Activated CD4-positive, alpha-beta T cell treated with anti-CD3 and anti-CD28 coated beads, Interleukin-2, amount 50 U/mL, for 24 hours (primary cell): ENCODE results near the gene JMJD8.
"Not testable (repeated sequence)": the region's sequence is repeated elsewhere in the genome, so short reads cannot be mapped to it uniquely, and the experiment has no call there.

Experiments
- DNase-seq, 2 donors: peaks; one replicate each; pipeline ENCODE4 v3.0.0-alpha.2; 2020; ENCODE audit warnings: low read depth in 1 of 2, low spot score in 1 of 2

JMJD8 gene

DNA sequence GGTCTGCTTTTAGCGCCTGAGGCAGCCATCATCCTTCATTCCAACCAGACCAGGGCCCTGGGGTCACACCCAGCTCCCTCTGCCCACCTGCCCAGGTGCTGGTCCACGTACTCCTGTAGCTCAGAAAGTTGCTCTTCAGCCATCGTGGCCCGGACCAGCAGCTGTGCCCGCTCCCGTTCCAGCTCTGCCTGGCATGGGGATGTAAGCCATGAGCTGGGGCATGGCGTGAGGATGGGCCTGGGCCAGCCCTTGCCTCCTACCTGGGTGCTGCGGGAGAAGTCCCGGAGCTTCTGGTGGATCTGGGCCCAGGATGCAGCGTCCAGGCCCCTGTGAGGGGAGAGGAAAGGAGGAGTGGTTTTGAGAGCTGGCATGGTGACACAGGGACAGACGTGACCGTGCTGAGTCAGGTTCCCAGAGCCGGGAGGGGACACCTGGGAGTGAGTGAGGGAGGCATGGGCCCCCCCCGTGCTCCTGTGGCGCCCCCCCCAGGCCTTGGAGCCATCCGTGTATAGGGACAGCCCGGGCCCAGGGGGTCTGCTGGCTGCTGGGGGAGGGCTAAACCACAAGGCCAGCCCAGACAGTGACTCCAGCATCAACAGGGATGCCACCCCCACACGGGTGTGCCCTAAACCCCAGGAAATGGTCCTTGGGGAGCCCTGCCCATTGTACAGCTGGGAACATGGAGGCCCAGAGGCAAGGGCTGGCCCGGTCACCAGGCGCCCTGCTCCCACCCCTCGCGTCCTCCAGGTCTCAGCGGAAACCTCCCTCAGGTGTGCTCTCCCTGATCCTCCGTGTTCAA, 38.9 kb upstream of the JMJD8 start:
- no peak for DNase-seq

DNA sequence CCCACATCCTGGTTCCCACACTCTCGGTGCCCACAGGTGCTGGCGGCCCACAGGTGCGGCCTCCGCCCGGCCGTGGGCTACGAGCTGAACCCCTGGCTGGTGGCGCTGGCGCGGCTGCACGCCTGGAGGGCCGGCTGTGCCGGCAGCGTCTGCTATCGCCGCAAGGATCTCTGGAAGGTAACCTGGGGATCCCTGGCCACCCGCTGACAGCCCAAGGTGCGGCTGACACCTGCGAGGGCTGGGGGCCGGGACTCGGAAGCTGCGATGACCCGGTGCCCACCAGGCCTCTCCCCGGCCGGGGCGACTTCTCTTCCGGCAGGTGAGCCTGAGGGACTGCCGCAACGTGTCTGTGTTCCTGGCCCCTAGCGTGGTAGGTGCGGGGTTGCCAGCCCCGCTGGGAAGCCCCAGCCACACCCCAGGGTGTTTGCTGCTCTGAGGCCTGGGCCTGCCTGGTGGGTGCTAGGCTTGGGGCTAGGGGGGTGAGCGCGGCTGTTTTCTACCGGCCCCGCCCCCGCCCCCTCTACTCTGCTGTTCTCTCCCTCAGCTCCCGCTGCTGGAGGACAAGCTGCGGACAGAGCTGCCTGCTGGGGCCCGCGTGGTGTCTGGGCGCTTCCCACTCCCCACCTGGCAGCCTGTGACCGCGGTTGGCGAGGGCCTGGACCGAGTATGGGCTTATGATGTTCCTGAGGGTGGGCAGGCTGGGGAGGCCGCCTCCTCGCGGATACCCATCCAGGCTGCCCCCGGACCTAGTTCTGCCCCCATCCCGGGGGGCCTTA, 37.8 kb upstream of the JMJD8 start:
- DNase-seq, result no peak

DNA sequence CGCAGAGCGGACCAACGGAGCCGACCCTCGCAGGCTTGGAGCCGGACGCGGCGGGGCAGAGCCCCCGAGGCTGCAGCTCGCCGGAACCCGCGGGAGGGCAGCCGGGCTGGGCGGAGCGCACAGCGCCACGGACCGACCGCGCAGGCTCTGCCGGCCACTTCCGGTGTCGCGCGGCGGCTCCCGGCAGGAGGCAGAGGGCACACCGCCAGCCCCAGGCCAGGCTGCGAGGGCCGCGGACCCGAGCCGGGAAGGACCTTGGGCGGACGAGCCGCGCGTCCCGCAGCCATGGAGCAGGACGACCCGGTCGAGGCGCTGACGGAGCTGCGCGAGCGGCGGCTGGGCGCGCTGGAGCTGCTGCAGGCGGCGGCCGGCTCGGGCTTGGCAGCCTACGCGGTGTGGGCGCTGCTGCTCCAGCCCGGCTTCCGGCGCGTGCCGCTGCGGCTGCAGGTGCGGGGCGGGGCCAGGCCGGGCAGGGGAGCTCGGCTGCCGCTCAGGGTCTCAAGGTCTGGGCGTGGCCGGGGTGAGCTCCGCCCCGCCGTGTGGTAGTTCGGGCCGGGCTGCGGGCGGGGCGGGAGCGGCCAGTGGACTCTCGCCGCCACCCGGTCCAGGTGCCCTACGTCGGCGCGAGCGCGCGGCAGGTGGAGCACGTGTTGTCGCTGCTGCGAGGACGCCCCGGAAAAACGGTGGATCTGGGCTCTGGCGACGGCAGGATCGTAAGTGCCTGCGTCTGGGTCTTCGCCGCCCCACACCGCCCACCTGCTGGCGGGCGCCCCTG, 37.0 kb upstream of the JMJD8 start, which contains the start of gene ANTKMT:
ANTKMT (plus strand) TSS at position 157 of the 775 bp plus-strand sequence; CDS start at position 286, 129 bp downstream.
- DNase-seq, result peak in 1 of 2 donors; percentile 58

DNA sequence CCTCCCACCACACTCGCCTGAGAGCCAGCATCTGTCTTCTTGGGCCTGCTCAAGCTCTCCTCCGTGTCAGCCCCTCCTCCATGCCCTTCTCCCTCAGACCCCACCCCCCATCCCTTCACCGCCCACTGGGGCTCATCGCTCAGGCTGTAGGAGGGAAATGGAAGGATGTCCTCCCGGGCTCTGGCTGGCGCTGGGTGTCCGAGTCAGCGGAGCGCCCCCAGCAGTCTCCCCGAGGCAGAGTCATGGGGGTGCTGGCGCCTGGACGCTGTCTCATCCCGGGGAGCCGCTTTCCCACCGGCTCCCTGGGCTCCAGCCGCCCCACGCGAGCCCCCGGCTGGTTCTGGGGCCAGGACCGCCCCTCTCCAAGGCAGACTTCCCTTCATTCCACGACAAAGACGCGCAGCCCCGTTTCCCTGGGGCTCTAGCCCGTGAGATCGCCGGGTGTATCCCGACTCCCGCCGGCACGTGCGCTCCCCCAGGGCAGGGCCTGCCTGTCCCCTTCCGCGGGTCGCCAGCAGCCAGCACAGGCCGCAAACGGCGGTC, 36.4 kb upstream of the JMJD8 start:
- no peak for DNase-seq

DNA sequence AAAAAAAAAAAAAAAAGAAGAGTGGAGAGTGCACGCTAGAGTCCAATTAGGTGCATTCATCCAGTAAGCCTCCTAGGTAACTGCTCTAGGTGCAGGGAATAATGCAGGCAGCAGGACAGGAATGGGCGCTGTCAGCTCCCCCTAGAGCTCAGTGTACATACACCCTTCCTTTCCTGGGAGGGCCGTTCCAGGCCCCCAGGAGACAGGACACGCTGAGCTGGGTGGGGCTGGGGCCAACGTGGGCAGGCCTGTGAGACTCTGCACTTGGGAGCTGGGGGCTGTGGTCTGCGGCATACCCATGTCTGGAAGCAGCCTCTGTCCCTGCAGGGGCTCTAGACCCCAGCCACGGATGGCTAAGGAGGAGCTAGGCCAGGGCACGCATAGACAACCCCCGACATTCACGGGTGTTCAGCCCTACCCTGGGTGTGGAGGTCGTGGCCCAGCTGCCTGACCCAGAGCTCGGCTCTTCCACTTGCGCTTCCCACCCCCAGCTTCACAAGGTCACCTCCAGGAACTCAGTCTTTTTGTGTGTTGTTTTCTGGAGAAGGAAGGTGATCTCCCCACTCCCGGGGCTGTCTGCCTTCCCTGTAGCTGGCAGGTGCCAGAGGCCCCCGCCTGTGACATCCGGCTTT, 35.8 kb upstream of the JMJD8 start:
- DNase-seq, result no peak

DNA sequence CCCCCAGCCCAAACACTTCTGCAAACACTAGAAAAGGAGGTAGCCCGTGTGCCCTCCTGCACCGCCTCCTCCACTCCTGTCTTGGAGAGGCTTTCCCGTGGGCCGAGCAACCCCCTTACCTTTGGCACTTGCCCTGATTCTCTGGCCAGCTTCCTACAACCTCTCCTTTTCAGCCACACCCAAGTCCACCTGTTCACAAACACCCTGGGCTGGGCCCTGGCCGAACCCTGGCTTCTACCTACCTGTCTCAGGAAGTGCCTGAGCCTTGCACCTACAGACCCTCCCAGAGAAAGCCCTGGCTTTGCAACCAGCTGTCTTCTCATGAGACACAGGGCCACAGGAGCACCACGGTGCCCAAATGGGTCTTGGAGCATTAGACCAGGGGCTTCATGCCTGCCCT, 34.8 kb upstream of the JMJD8 start:
- no peak for DNase-seq

DNA sequence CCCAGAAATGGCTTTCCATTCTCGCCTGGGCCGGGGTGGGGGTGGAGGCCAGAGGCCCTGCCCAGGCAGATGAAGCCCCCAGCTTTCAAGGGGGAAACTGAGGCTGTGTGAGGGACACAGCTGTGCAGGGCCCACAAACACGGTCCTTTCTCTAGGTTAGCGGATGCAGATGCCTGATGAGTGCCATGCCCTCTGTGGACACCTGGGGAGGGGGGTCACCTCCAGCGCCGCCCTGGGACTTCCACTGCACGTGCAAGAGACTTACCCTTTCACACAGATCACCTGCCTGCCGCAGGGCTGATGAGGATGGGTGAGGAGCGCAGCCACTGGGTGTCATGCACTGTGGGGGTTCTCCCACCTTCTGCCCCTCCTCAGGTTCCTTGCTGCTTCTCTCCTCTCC, 34.3 kb upstream of the JMJD8 start:
- no peak for DNase-seq

DNA sequence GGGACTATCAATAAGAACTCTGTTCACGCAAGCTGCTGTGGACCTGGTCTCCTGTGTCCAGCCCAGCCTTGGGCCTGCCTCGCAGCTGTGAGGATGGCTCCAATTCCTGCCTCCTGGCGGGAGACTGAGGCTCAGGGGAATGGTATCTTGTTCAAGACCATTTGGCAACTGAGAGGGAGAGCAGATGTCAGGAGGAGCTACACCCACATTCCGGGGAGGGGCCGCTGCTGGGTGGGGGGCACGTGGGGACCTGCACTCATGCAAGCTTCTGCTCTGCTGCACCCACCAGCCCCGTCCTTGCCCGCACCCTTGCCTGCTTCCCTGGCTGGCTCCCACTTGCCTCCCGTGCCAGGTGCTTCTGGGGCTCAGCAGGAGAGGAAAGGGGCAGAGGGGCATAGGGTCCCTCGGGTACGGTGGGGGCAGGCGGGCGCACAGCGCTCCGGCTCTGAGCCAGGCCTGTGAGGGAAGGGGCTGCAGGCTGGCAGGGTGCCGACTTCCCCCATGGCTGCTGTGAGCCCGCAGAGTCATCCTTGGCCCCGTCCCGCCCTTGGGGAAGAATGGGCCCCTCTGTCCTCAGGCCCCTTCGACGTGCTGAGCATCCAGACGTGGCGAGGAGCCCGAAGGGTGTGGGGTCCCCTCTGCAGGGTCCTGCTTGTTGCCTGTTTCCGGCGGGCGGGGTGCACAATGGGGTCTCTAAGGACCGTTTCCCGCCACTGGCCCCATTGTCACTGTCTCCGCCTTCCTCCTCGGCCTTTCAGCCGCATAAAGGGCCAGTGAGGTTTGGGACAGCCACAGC, 33.5 kb upstream of the JMJD8 start:
- no peak for DNase-seq

DNA sequence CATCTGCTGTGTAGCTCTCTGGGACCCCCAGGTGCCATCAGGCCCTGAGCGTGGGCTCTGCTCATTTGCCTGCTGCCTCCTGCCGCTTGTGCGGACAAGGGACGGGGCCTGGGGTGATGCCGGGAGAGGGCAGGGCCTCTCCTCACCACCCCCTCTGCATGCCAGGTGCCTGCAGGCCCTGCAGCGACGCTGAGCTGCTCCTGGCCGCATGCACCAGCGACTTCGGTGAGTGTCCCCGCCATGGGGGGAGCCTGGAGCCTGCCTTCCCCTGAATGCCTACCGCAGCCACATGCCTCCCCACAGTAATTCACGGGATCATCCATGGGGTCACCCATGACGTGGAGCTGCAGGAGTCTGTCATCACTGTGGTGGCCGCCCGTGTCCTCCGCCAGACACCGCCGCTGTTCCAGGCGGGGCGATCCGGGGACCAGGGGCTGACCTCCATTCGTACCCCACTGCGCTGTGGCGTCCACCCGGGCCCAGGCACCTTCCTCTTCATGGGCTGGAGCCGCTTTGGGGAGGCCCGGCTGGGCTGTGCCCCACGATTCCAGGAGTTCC, 32.7 kb upstream of the JMJD8 start:
- DNase-seq, result no peak

DNA sequence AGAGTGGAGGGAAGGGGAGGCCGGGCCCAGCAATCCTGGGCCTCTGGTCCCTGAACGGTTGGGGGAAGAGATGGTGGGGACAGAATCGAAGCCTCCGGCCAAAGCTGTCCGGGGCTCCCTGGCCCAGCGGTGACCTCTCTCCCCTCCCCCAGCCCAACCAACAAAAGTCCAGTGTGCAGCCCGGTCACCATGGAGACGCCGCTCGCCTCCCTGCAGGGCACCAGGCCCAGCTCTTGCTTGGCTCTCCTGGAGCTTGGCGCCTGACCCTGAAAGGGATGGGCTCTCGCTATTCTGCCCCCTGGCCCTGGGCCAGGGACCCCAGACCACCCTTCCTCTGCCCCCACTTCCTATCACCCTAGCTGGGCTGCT, 32.0 kb upstream of the JMJD8 start:
- DNase-seq, result no peak

DNA sequence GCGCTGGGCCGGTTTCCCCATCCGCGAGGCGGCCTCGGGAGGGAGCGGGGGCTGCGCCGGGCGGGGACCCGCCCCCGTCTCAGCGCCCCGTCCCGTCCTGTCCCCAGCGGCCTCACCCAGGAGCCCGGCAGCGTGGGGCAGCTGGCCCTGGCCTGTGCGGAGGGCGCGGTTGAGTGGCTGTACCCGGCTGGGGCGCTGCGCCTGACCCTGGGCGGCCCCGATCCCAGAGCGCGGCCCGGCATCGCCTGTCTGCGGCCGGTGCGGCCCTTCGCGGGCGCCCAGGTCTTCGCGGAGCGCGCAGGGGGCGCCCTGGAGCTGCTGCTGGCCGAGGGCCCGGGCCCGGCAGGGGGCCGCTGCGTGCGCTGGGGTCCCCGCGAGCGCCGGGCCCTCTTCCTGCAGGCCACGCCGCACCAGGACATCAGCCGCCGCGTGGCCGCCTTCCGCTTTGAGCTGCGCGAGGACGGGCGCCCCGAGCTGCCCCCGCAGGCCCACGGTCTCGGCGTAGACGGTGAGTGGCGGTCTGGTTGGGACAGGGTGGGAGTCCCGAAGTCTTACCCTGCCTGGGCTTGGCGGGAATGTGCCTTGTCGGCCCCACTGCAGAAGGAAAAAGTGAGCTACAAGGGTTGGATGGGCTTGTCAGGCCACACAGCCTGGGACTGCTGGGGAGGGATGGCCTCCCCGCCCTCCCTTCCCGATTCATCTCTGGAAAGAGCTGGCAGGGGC, 31.5 kb upstream of the JMJD8 start:
- DNase-seq, result no peak

DNA sequence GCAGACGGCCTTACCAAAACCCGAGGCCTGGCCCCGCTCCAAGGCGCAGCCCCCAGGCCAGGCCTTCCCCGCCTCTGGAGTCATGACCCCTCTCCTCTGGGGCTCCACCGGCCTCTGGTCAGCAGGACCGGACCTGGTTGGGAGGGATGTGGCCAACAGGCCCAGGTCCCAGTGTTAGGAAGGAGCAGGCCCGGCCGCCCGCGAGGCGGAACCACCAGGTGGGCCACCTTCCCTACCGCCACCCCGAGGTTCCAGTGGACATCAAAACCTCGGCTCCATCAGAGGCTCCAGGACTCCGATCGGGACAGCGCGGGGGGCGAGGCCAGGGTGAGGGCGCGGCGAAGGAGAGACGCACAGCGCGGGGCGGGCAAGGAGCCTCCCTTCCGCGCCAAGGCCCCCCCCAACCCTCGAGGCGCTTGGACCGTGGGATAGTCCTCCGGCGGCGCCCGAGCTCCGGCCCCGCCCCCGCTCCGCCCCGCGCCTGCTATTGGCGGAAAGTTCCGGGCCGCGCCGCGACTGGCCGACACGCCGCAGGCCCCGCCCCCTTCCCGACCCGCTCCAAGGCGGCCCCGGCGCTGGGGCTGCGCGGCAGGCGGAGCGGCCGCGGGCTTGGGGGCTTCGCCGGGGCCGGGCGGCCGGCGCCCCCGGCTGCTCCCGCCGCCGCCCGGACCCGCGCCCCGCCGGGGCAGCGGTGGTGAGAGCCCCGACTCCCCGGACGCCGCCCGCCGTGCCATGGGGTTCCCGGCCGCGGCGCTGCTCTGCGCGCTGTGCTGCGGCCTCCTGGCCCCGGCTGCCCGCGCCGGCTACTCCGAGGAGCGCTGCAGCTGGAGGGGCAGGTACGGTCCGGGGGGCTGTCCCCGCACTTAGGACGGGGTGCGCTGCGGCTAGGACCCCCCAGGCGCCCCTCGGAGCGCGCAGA, 30.7 kb upstream of the JMJD8 start, which contains the start of gene METRN:
METRN (plus strand) TSS at position 561 of the 919 bp plus-strand sequence; CDS start at position 733, 172 bp downstream.
- peak; percentile 76 to 81 for DNase-seq

DNA sequence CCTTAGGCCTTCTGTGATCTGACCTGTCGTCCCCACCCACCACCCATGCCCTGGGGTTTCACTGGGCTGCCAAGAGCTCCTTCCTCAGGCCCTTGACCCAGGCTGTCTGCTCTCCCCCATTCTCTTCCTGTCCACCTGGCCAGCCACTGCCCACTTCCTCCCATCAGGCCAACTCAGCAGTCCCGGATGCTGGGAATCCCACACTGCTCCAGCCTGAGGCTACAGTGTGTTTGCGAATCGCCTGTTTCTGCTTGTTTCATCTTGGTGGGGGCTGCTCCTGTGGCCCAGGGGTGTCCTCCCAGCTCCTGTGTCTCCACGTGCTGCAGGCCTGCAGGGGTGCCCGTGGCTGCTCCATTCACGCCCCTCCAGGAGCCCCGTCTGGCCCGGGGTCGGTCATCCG, 29.9 kb upstream of the JMJD8 start:
- DNase-seq, result no peak

DNA sequence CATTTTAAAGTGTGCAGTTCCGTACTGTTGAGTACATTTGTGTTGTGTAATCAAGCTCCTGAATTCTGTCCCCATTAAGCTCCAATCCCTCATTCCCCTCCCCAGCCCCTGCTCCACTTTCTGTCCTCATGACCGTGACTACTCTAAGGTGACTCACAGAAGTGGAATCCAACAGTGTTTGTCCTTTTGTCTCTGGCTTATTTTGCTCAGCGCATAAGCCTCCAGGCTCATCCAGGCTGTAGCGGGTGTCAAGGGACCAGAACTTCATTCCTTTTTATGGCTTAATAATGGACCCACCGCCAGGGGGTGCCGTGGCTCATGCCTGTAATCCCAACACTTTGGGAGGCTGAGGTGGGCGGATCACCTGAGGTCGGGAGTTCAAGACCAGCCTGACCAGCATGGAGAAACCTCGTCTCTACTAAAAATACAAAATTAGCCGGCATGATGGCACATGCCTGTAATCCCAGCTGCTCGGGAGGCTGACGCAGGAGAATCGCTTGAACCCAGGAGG, 28.7 kb upstream of the JMJD8 start:
- not testable (repeated sequence) for DNase-seq

DNA sequence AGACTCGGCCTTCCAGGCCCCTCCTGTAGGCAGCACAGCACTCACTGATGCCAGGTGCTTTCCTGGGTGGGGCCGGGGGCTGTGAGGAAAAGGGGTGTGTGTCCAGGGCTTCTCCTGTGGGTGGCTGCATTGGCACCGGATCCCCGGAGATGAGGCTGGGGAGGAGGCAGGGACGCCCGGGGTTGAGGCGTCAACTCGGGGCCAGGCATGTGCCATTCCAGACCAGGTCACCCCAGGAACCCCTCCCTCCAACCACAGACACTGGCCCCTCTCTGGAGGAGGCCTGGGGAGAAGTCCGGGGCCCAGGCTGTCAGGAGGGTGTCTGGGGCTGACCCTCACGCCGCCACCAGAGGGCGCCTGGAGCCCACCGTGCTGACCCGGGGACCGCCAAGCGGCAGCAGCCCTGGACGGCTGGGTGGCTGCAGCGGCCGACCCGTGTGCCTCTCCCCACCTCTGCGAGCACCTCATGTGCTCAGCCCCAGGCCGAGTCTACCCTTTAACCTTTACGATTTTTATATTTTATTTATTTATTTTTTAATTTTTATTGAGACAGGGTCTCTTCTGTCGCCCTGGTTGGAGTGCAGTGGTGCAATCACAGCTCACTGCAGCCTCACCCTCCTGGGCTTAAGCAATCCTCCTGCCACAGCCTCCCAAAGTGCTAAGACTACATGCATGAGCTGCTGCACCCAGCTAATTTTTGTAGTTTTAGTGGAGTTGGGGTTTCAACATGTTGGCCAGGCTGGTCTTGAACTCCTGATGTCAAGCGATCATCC, 27.6 kb upstream of the JMJD8 start:
- peak; percentile 65 to 70 for DNase-seq

DNA sequence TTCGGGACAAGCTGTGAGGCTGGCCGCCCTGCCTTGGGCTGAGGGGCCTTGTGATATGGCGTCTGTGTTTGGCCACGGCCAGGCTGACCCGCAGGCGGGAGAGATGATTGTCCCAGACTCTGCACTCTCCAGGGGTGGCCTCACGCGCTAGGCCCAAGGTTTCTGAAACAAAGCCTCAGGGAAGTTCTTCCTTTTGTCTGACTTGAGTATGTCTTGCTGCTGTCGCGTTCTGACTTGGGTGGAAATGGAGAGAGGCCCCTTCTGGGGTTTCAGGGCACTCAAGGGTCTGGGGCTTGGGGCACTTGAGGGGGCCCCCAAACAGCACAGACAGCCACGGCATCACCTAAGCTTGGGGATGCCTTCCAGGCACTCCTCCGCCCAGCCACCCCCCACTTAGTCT, 26.9 kb upstream of the JMJD8 start:
- no peak for DNase-seq

DNA sequence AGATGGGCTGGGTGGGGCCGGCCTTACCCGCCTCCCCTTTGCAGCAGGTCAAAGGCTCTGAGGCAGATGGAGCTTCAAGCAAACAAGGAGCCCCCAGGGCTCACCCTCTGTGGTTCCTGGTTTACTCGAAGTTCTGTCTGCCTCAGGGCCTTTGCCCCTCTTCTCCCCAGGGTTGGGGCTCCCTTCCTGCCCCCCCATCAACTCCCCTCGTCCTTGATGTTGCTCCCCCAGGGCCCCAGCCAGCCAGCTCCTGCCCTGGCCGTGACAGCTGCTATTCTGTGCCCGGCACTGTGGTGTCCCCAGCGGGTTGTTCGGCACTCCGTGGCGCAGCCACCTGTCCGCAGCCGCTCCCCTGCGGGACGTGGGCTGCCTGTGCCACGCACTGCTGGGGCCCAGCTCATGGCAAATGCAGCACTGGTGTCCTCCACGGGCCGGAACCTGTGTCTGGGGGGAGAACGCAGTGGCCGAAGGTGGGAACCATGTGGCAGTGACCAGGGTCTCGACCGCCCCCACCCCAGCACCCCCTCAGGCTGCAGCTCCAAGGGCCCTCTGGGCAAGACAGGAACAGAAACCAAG, 26.5 kb upstream of the JMJD8 start:
- DNase-seq, result no peak
